Thyroid gland (tissue), 4 donors: ENCODE data around the gene KCNQ1. TPM values are rescaled to one million over a fixed set of nuclear protein-coding genes. Genes with fewer than 3 reads are reported as not detected.

Source experiments
- DNase-seq, 2 donors: peaks; one replicate each; pipeline ENCODE4 v3.0.0-alpha.2; 2019
- H3K27ac ChIP-seq, 3 donors: fragments of 200-600 bp; sonication (generic); 1 replicate in 2 of 3; 2 replicates in 1 of 3; pipeline ENCODE4 v1.5.1; 2016 to 2019; ENCODE audit warnings: mild to moderate bottlenecking in 1 of 3, moderate library complexity in 1 of 3
- H3K27me3 ChIP-seq: fragments of 200-600 bp; sonication (generic); one replicate; pipeline ENCODE4 v1.5.1; 2019
- H3K36me3 ChIP-seq, 2 donors: fragments of 200-600 bp; sonication (generic); one replicate each; pipeline ENCODE4 v1.5.1; 2016 to 2019
- H3K4me1 ChIP-seq, 2 donors: fragments of 200-600 bp; sonication (generic); one replicate each; pipeline ENCODE4 v1.5.1; 2017 to 2019
- H3K4me3 ChIP-seq, 3 donors: fragments of 200-600 bp; sonication (generic); replicated peaks in 1 of 3; 1 replicate in 2 of 3; 2 replicates in 1 of 3; pipeline ENCODE4 v1.5.1; 2016; ENCODE audit warnings: mild to moderate bottlenecking in 1 of 3
- H3K9me3 ChIP-seq: fragments of 200-600 bp; sonication (generic); one replicate; pipeline ENCODE4 v1.5.1; 2017
- CTCF ChIP-seq, 6 experiments: fragments of 200-600 bp in 3 of 6; fragments of 450-650 bp in 3 of 6; sonication (generic) in 3 of 6; IDR thresholded peaks; one replicate each; pipeline ENCODE4 v1.5.1; 2016 to 2019; ENCODE audit warnings: antibody characterized with exemption in 6 of 6, mild to moderate bottlenecking in 2 of 6, inconsistent platforms in 1 of 6, moderate library complexity in 1 of 6
- POLR2A ChIP-seq, 2 donors: fragments of 450-650 bp; IDR thresholded peaks; one replicate each; pipeline ENCODE4 v1.6.1; 2017; ENCODE audit warnings: antibody characterized with exemption in 2 of 2, mild to moderate bottlenecking in 2 of 2, moderate library complexity in 1 of 2
- WGBS, 2 donors: methylation state at CpG; one replicate each; pipeline ENCODE4 v1.1.5; 2017; 5-methylcytosine and 5-hydroxymethylcytosine counted together
- intact Hi-C: fragments of 100-400 bp; cut with DNase I; formaldehyde crosslinking; loops from one replicate; pipeline ENCODE4 v1.15.1; 2023
- total RNA-seq, 4 donors: library from RNA; depleted of rRNA; stranded (reverse); fragments of >200 nt; gene quantifications; one replicate each; pipeline ENCODE4 v1.2.3, GENCODE V29; 2016

KCNQ1 gene
- total RNA-seq, 4 donors from 2014 or later = 51.3 to 103 (median 97.8) TPM

DNA sequence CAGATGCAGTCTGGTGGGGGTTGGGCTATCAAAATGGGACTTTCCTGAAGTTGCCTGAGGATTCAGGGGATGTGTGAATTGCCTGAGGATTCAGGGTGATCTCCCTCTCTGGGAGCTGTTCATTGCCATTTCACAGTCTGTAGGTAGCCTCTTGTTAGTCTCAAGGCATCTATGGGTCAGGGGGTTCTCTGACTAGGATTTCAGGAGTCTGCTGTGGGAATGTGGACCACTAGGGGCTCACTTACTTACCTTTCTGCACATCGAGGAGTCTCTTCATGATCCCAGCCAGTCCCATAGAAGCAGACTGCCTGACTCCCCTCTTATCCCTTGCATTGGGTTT is 200.9 kb downstream of the KCNQ1 start:
- TF ChIP-seq POLR2A (IDR thresholded peaks at IDR 0.05) (no peak), CTCF (IDR thresholded peaks at IDR 0.05) (no peak)
- H3K9me3 ChIP-seq = no peaks in the 10 kb centered on the region
- H3K36me3 ChIP-seq = no peaks in the 10 kb centered on the region
- intact Hi-C loops = no loop called here
- no peaks in the 10 kb centered on the region for H3K27me3 ChIP-seq
- H3K4me1 ChIP-seq = no peaks in the 10 kb centered on the region
- H3K4me3 ChIP-seq = no peak overlapping the region
- DNase-seq = no peak
- no peak overlapping the region for H3K27ac ChIP-seq
- 85 to 95% methylated on average over 1 of the region's 1 CpG for WGBS, 2 donors

DNA sequence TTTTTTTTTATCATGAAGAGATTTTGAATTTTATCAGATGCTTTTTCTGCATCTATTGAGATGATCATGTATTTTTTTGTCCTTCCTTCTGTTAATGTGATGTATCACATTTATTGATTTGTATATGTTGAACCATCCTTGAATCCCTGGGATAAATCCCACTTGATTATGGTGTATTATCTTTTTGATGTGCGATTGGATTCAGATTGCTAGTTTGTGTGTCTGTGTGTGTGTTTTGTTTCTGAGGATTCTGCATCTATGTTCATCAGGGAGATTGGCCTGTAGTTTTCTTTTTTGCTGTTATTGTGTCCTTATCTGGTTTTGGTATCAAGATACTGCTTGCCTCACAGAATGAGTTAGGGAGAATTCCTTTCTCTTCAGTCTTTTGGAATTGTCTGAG is 202.4 kb downstream of the KCNQ1 start:
- H3K27me3 ChIP-seq = no peaks in the 10 kb centered on the region
- no peaks in the 10 kb centered on the region for H3K36me3 ChIP-seq
- H3K27ac ChIP-seq = no peak overlapping the region
- intact Hi-C loops = no loop called here
- H3K4me3 ChIP-seq = no peak overlapping the region
- H3K9me3 ChIP-seq = no peaks in the 10 kb centered on the region
- DNase-seq = no peak
- no peak for TF ChIP-seq POLR2A (IDR thresholded peaks at IDR 0.05)
- no peak for TF ChIP-seq CTCF (IDR thresholded peaks at IDR 0.05)
- 86 to 100% methylated on average over 1 of the region's 1 CpG for WGBS, 2 donors
- H3K4me1 ChIP-seq = no peaks in the 10 kb centered on the region

DNA sequence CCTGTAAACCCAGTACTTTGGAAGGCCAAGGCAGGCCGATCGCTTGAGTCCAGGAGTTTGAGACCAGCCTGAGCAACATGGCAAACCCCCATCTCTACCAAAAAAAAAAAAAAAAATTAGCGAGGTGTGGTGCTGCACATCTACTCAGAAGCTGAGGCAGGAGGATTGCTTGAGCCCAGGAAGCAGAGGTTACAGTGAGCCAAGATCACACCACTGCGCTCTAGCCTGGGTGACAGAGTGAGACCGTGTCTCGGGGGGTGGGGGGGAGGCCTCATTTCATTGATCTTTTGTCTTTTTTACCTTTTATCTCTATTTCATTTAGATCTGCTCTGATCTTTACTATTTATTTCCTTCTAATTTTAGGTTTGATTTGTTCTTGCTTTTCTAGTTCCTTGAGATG is 203.1 kb downstream of the KCNQ1 start:
- Histone ChIP-seq H3K27me3 (no peaks in the 10 kb centered on the region), H3K4me1 (peaks cover 2 to 7% of the 10 kb centered on the region in 2 donors), H3K4me3 (no peak overlapping the region), H3K27ac (no peak overlapping the region), H3K36me3 (no peaks in the 10 kb centered on the region), H3K9me3 (no peaks in the 10 kb centered on the region)
- no peak for TF ChIP-seq POLR2A (IDR thresholded peaks at IDR 0.05)
- 94% methylated on average over 6 of the region's 6 CpGs for WGBS, 2 donors
- intact Hi-C loops = no loop called here
- no peak for DNase-seq

- TF ChIP-seq POLR2A (IDR thresholded peaks at IDR 0.05) (no peak), CTCF (IDR thresholded peaks at IDR 0.05) (no peak)
- Histone ChIP-seq H3K27me3 (no peaks in the 10 kb centered on the region), H3K9me3 (no peaks in the 10 kb centered on the region), H3K36me3 (no peaks in the 10 kb centered on the region), H3K4me3 (no peak overlapping the region), H3K4me1 (peaks cover 16 to 22% of the 10 kb centered on the region in 2 donors), H3K27ac (no peak overlapping the region)
- intact Hi-C loops = no loop called here
- DNase-seq = no peak
Measured at GRCh38 chr11:2649400-2649799, 204.6 kb downstream of the KCNQ1 start.

- H3K4me3 ChIP-seq = no peak overlapping the region
- no peak for DNase-seq
- no peaks in the 10 kb centered on the region for H3K27me3 ChIP-seq
- TF ChIP-seq CTCF (IDR thresholded peaks at IDR 0.05) = no peak
- no peak for TF ChIP-seq POLR2A (IDR thresholded peaks at IDR 0.05)
- intact Hi-C loops = no loop called here
- peaks cover 18 to 24% of the 10 kb centered on the region in 2 donors for H3K4me1 ChIP-seq
- H3K36me3 ChIP-seq = no peaks in the 10 kb centered on the region
- H3K27ac ChIP-seq = no peak overlapping the region
- no peaks in the 10 kb centered on the region for H3K9me3 ChIP-seq
- 96 to 97% methylated on average over 2 of the region's 2 CpGs for WGBS, 2 donors
Measured at GRCh38 chr11:2649848-2650247, 205.0 kb downstream of the KCNQ1 start.

GRCh38 chr11:2650343-2650867 is 205.6 kb downstream of the KCNQ1 start:
- H3K36me3 ChIP-seq = no peaks in the 10 kb centered on the region
- no peaks in the 10 kb centered on the region for H3K27me3 ChIP-seq
- H3K9me3 ChIP-seq = no peaks in the 10 kb centered on the region
- intact Hi-C loops = no loop called here
- no peak overlapping the region for H3K27ac ChIP-seq
- TF ChIP-seq POLR2A (IDR thresholded peaks at IDR 0.05) = no peak
- peaks cover 20 to 27% of the 10 kb centered on the region in 2 donors for H3K4me1 ChIP-seq
- H3K4me3 ChIP-seq = no peak overlapping the region
- 97 to 100% methylated on average over 2 of the region's 2 CpGs for WGBS, 2 donors
- no peak for DNase-seq
